Liver (tissue), 9 donors: ENCODE data around the gene HEPN1. TPM values are rescaled to one million over a fixed set of nuclear protein-coding genes. Genes with fewer than 3 reads are reported as not detected.
A peak's percentile ranks its signal among the peaks of the same experiment; 100 is the strongest.

Source experiments
- DNase-seq: peaks from one replicate; pipeline ENCODE4 v3.0.0-alpha.2; 2017; ENCODE audit warnings: low spot score
- H3K27ac ChIP-seq, 2 donors: one replicate each; pipeline ENCODE4 v1.7.0; 2013; ENCODE audit warnings: inconsistent platforms in 2 of 2, low read length in 2 of 2, control low read depth in 1 of 2, low read depth in 1 of 2, mild to moderate bottlenecking in 1 of 2
- H3K27me3 ChIP-seq, 4 donors: one replicate each; pipeline versions ENCODE4 v1.6.1 to v1.7.0; 2013; ENCODE audit warnings: low read length in 3 of 4, inconsistent platforms in 1 of 4, mild to moderate bottlenecking in 1 of 4, moderate library complexity in 1 of 4; ENCODE audit not compliant: control insufficient read depth in 4 of 4, insufficient read depth in 4 of 4
- H3K36me3 ChIP-seq, 4 donors: one replicate each; pipeline versions ENCODE4 v1.6.1 to v1.7.0; 2013; ENCODE audit warnings: low read length in 3 of 4, mild to moderate bottlenecking in 3 of 4, low read depth in 1 of 4, moderate library complexity in 1 of 4; ENCODE audit not compliant: control insufficient read depth in 4 of 4, insufficient read depth in 3 of 4
- H3K4me1 ChIP-seq, 4 donors: one replicate each; pipeline versions ENCODE4 v1.6.1 to v1.7.0; 2013; ENCODE audit warnings: low read length in 3 of 4, mild to moderate bottlenecking in 3 of 4, moderate library complexity in 1 of 4; ENCODE audit not compliant: control insufficient read depth in 4 of 4, insufficient read depth in 4 of 4
- H3K4me3 ChIP-seq, 3 donors: one replicate each; pipeline versions ENCODE4 v1.6.1 to v1.7.0; 2013; ENCODE audit warnings: low read length in 3 of 3, control low read depth in 1 of 3, low read depth in 1 of 3, mild to moderate bottlenecking in 1 of 3
- H3K9ac ChIP-seq, 2 donors: one replicate each; pipeline ENCODE4 v1.7.0; 2013; ENCODE audit warnings: low read length in 2 of 2, mild to moderate bottlenecking in 2 of 2, moderate library complexity in 2 of 2, control low read depth in 1 of 2, low read depth in 1 of 2
- H3K9me3 ChIP-seq, 4 donors: one replicate each; pipeline versions ENCODE4 v1.6.1 to v1.7.0; 2013; ENCODE audit warnings: low read length in 3 of 4; ENCODE audit not compliant: control insufficient read depth in 4 of 4
- CTCF ChIP-seq: fragments of 150-350 bp; IDR thresholded peaks from 2 replicates; pipeline ENCODE4 v1.5.1; 2017; ENCODE audit warnings: improper control_type of control experiment, low read depth, low read length; ENCODE audit not compliant: missing input control
- EGR1 ChIP-seq, 2 donors: IDR thresholded peaks; 2 replicates each; pipeline ENCODE4 v1.6.1; 2016 to 2018; ENCODE audit warnings: antibody characterized with exemption in 2 of 2, low read depth in 2 of 2
- FOXA1 ChIP-seq: IDR thresholded peaks from 2 replicates; pipeline ENCODE4 v1.6.1; 2016; ENCODE audit warnings: antibody characterized with exemption
- FOXA2 ChIP-seq: IDR thresholded peaks from 2 replicates; pipeline ENCODE4 v1.6.1; 2016; ENCODE audit warnings: antibody characterized with exemption
- GABPA ChIP-seq, 2 donors: IDR thresholded peaks in 1 of 2; conservative IDR thresholded peaks in 1 of 2; 2 replicates each; pipeline ENCODE4 v1.6.1; 2016; ENCODE audit warnings: antibody characterized with exemption in 2 of 2, mild to moderate bottlenecking in 1 of 2, moderate library complexity in 1 of 2
- HNF4A ChIP-seq, 2 donors: conservative IDR thresholded peaks; 2 replicates each; pipeline ENCODE4 v1.6.1; 2016; ENCODE audit warnings: antibody characterized with exemption in 2 of 2, mild to moderate bottlenecking in 2 of 2
- HNF4G ChIP-seq: IDR thresholded peaks from 2 replicates; pipeline ENCODE4 v1.6.1; 2016; ENCODE audit warnings: antibody characterized with exemption
- JUND ChIP-seq, 2 donors: IDR thresholded peaks; 2 replicates each; pipeline ENCODE4 v1.6.1; 2016; ENCODE audit warnings: antibody characterized with exemption in 2 of 2
- MAX ChIP-seq: IDR thresholded peaks from 2 replicates; pipeline ENCODE4 v1.6.1; 2016; ENCODE audit warnings: antibody characterized with exemption
- NR2F2 ChIP-seq: IDR thresholded peaks from 2 replicates; pipeline ENCODE4 v1.6.1; 2016; ENCODE audit warnings: antibody characterized with exemption
- RAD21 ChIP-seq, 2 donors: IDR thresholded peaks; 2 replicates each; pipeline ENCODE4 v1.6.1; 2016; ENCODE audit warnings: antibody characterized with exemption in 2 of 2, mild to moderate bottlenecking in 2 of 2
- RXRA ChIP-seq, 2 donors: IDR thresholded peaks; 2 replicates each; pipeline ENCODE4 v1.6.1; 2017 to 2018; ENCODE audit warnings: antibody characterized with exemption in 2 of 2, mild to moderate bottlenecking in 1 of 2
- SP1 ChIP-seq: IDR thresholded peaks from 2 replicates; pipeline ENCODE4 v1.6.1; 2018; ENCODE audit warnings: antibody characterized with exemption, mild to moderate bottlenecking
- TAF1 ChIP-seq: conservative IDR thresholded peaks from 2 replicates; pipeline ENCODE4 v1.6.1; 2016; ENCODE audit warnings: antibody characterized with exemption, mild to moderate bottlenecking
- YY1 ChIP-seq: IDR thresholded peaks from 2 replicates; pipeline ENCODE4 v1.6.1; 2016; ENCODE audit warnings: antibody characterized with exemption, mild to moderate bottlenecking
- WGBS: extraction: QIAGEN DNeasy Blood & Tissue Kit; methylation state at CpG from one replicate; pipeline ENCODE4 v1.1.7; 2013; 5-methylcytosine and 5-hydroxymethylcytosine counted together
- polyA plus RNA-seq, 2 donors: library from polyadenylated mRNA; stranded (reverse) in 1 of 2; unstranded in 1 of 2; fragments of 200-250 nt in 1 of 2; fragments of >200 nt in 1 of 2; fragmentation: Nextera tagmentation in 1 of 2; extraction: Ambion mirVana in 1 of 2; gene quantifications; one replicate each; pipeline versions ENCODE4 v1.2.1 to v1.2.3, GENCODE V29; 2013 to 2015
- total RNA-seq, 2 donors: library from RNA; depleted of rRNA; stranded (reverse); fragments of >200 nt; gene quantifications; one replicate each; pipeline ENCODE4 v1.2.3, GENCODE V29; 2014
- TF ChIP-seq, protein P1 (sequence below): IDR thresholded peaks from 2 replicates; pipeline ENCODE4 v1.6.1; 2016; ENCODE audit warnings: antibody characterized with exemption
- TF ChIP-seq, protein P2 (sequence below): IDR thresholded peaks from 2 replicates; pipeline ENCODE4 v1.6.1; 2016; ENCODE audit warnings: antibody characterized with exemption, mild to moderate bottlenecking
- TF ChIP-seq, protein P3 (sequence below): IDR thresholded peaks from 2 replicates; pipeline ENCODE4 v1.6.1; 2016; ENCODE audit warnings: antibody characterized with exemption
- donor health status: healthy.
- donor health status: healthy.
- donor health status: healthy.
- donor health status: healthy.
- donor health status: healthy.

The HEPN1 gene
- total and polyA plus RNA-seq, 4 donors = 0.22 to 2.6 TPM; not detected in 2

DNA sequence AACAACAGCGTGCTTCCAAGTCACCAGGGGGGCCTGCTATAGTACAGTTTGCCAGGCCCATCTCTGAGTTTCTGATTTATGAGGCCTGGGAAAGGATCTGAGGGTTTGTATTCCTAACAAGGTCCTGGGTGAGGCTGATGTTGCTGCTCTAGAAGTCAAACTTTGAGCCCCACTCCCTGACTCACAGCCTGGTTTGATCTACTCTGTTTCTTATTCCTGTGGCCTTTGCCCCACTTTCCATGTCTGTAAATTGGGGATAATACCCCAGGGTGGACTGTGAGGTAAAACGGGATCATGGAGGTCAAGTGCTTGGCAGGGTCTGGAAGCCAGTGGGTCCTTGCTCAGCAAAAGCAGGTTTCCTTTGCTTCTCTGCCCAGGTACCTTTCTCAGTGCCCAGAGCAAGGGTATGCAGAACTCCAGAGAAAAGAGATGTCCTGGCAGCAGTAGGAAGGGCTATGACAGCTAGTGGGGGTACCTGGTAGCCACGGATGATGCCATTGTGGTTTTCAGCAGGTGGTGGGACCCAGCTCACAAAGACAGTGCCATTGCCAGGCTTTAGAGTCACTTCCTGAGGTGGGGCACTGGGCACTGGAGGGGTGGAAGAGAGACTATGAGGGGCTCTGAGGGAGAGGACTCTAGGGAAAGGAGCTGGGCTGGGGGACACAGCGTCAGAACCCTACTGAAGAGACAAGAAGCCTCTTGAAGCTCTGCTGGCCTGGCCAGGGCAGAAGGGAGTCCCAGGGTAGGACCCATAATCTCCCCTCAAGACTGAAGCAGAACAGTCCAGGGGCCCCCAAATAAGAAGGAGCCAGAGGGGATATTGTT lies 24.2 kb upstream of the HEPN1 start:
- no peak for DNase-seq
- peaks cover 0 to 9% (median 1%) of the 10 kb centered on the region in 4 donors for H3K4me1 ChIP-seq
- TF ChIP-seq RAD21 (IDR thresholded peaks at IDR 0.05) (no peak), JUND (IDR thresholded peaks at IDR 0.05) (no peak), RXRA (IDR thresholded peaks at IDR 0.05) (no peak), TAF1 (no peak), MAX (no peak), NR2F2 (no peak), SP1 (no peak), CTCF (no peak), HNF4G (no peak), FOXA1 (no peak), EGR1 (IDR thresholded peaks at IDR 0.05; ENCODE audit: low read depth in 2 of 2) (no peak), FOXA2 (no peak), HNF4A (conservative IDR thresholded peaks at IDR 0.05) (no peak), YY1 (no peak), GABPA (IDR thresholded peaks at IDR 0.05 in 1 of 2, conservative IDR thresholded peaks at IDR 0.05 in 1 of 2) (no peak)
- TF ChIP-seq, protein P1, sequence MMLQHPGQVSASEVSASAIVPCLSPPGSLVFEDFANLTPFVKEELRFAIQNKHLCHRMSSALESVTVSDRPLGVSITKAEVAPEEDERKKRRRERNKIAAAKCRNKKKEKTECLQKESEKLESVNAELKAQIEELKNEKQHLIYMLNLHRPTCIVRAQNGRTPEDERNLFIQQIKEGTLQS = no peak
- TF ChIP-seq, protein P2, sequence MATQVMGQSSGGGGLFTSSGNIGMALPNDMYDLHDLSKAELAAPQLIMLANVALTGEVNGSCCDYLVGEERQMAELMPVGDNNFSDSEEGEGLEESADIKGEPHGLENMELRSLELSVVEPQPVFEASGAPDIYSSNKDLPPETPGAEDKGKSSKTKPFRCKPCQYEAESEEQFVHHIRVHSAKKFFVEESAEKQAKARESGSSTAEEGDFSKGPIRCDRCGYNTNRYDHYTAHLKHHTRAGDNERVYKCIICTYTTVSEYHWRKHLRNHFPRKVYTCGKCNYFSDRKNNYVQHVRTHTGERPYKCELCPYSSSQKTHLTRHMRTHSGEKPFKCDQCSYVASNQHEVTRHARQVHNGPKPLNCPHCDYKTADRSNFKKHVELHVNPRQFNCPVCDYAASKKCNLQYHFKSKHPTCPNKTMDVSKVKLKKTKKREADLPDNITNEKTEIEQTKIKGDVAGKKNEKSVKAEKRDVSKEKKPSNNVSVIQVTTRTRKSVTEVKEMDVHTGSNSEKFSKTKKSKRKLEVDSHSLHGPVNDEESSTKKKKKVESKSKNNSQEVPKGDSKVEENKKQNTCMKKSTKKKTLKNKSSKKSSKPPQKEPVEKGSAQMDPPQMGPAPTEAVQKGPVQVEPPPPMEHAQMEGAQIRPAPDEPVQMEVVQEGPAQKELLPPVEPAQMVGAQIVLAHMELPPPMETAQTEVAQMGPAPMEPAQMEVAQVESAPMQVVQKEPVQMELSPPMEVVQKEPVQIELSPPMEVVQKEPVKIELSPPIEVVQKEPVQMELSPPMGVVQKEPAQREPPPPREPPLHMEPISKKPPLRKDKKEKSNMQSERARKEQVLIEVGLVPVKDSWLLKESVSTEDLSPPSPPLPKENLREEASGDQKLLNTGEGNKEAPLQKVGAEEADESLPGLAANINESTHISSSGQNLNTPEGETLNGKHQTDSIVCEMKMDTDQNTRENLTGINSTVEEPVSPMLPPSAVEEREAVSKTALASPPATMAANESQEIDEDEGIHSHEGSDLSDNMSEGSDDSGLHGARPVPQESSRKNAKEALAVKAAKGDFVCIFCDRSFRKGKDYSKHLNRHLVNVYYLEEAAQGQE = no peak
- TF ChIP-seq, protein P3, sequence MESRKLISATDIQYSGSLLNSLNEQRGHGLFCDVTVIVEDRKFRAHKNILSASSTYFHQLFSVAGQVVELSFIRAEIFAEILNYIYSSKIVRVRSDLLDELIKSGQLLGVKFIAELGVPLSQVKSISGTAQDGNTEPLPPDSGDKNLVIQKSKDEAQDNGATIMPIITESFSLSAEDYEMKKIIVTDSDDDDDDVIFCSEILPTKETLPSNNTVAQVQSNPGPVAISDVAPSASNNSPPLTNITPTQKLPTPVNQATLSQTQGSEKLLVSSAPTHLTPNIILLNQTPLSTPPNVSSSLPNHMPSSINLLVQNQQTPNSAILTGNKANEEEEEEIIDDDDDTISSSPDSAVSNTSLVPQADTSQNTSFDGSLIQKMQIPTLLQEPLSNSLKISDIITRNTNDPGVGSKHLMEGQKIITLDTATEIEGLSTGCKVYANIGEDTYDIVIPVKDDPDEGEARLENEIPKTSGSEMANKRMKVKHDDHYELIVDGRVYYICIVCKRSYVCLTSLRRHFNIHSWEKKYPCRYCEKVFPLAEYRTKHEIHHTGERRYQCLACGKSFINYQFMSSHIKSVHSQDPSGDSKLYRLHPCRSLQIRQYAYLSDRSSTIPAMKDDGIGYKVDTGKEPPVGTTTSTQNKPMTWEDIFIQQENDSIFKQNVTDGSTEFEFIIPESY = no peak
- no peaks in the 10 kb centered on the region for H3K9me3 ChIP-seq
- WGBS = 89% methylated on average over 4 of the region's 4 CpGs
- peak overlapping the region in 1 of 3 donors; percentile 13 for H3K4me3 ChIP-seq
- no peaks in the 10 kb centered on the region for H3K36me3 ChIP-seq
- no peak overlapping the region for H3K9ac ChIP-seq
- H3K27me3 ChIP-seq = peaks cover 0 to 1% (median 0%) of the 10 kb centered on the region in 4 donors
- H3K27ac ChIP-seq = no peak overlapping the region
